ENCODE data around the gene HNRNPUL2. TPM values are rescaled to one million over a fixed set of nuclear protein-coding genes. Genes with fewer than 3 reads are reported as not detected.

HNRNPUL2 gene
- total RNA-seq, 1 donor from 2014 or later, result 8.0 TPM

DNA sequence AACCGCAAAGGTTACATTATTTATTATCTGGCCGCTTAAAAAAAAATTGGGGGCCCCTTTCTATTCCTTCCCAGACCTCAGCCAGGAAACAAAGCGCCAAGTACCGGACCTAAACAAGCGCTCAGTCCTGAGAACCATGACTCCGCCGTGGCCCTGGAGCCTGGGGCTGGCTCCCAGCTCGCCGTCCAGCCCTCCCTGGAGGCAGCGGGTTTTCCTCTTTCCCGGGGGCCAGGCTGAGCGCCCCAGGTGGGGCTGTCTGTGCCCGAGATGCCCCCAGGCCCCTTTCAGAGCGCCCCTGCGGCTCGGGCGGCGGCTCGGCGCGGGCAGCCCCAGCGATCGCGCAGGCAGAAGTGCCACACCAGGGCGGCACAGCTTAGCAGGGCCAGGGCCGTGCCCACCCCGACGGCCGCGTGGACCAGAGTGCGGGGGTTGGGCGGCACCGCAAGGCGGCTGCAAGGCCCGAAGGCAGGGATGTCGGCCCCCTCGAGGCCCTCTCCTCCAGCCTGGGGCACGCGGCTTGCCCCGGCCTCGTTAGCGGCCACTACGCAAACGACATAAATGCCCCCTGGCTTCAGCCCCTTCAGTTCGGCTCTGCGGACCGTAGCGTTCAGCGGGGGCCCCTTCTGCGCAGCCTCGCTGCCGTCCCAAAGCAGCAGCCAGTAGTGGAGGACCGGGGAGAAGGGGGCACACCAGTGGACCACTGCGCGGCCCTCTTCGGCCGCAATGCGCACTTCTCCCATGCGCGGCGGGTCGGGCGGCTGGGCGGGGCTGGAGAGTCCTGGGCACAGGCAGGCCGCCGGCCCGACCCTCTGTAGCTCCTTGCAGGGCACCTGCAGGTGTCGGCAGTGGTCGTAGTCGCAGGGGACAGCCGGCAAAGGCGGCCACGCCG, 39.5 kb downstream of the HNRNPUL2 start:
- H3K4me3 ChIP-seq (ENCODE audit: low read depth, low read length), result peak overlapping the region; percentile 6
- TF ChIP-seq, protein P1, sequence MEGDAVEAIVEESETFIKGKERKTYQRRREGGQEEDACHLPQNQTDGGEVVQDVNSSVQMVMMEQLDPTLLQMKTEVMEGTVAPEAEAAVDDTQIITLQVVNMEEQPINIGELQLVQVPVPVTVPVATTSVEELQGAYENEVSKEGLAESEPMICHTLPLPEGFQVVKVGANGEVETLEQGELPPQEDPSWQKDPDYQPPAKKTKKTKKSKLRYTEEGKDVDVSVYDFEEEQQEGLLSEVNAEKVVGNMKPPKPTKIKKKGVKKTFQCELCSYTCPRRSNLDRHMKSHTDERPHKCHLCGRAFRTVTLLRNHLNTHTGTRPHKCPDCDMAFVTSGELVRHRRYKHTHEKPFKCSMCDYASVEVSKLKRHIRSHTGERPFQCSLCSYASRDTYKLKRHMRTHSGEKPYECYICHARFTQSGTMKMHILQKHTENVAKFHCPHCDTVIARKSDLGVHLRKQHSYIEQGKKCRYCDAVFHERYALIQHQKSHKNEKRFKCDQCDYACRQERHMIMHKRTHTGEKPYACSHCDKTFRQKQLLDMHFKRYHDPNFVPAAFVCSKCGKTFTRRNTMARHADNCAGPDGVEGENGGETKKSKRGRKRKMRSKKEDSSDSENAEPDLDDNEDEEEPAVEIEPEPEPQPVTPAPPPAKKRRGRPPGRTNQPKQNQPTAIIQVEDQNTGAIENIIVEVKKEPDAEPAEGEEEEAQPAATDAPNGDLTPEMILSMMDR (conservative IDR thresholded peaks at IDR 0.05; ENCODE audit: low read depth, low read length), result no peak
- no peak for DNase-seq (ENCODE audit: low read depth)

DNA sequence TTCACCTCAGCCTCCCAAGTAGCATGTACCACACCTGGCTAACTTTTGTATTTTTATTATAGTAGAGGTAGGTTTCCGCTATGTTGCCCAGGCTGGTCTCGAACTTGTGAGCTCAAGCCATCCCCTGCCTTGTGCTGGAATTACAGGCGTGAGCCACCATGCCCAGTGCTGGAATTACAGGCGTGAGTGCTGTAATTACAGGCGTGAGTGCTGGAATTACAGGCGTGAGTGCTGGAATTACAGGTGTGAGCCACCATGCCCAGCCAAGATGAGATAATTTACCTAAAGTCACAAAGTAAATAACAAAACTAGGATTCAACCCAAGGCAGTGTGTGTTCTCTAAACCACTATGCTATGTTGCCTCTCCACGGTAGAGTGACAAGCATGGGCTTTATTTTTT, 44.7 kb downstream of the HNRNPUL2 start:
- TF ChIP-seq, protein P1 (conservative IDR thresholded peaks at IDR 0.05; ENCODE audit: low read depth, low read length), result no peak
- no peak for DNase-seq (ENCODE audit: low read depth)
- no peak overlapping the region for H3K4me3 ChIP-seq (ENCODE audit: low read depth, low read length)

DNA sequence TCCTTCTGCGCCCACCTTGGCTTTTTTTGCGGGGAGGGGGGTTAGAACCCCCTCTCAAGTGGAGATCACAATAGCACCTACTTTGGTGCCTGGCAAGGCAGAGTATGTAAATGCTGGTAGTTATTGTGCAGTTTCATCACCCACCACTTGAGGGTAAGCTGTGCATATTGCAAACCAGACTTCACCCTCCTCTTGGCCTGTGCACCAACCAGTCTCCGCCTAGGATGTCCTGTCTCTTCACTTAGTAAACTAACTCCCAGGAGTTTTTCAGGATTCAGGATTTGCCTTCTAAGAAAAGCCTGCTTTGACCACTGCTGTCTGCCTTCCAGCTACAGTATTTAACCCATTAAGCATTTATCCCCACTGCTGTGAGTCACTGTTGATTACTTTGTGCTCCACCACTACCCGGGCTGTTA, 46.4 kb downstream of the HNRNPUL2 start:
- no peak overlapping the region for H3K4me3 ChIP-seq (ENCODE audit: low read depth, low read length)
- peak; percentile 31 for DNase-seq (ENCODE audit: low read depth)
- TF ChIP-seq, protein P1 (conservative IDR thresholded peaks at IDR 0.05; ENCODE audit: low read depth, low read length), result peak; percentile 67

DNA sequence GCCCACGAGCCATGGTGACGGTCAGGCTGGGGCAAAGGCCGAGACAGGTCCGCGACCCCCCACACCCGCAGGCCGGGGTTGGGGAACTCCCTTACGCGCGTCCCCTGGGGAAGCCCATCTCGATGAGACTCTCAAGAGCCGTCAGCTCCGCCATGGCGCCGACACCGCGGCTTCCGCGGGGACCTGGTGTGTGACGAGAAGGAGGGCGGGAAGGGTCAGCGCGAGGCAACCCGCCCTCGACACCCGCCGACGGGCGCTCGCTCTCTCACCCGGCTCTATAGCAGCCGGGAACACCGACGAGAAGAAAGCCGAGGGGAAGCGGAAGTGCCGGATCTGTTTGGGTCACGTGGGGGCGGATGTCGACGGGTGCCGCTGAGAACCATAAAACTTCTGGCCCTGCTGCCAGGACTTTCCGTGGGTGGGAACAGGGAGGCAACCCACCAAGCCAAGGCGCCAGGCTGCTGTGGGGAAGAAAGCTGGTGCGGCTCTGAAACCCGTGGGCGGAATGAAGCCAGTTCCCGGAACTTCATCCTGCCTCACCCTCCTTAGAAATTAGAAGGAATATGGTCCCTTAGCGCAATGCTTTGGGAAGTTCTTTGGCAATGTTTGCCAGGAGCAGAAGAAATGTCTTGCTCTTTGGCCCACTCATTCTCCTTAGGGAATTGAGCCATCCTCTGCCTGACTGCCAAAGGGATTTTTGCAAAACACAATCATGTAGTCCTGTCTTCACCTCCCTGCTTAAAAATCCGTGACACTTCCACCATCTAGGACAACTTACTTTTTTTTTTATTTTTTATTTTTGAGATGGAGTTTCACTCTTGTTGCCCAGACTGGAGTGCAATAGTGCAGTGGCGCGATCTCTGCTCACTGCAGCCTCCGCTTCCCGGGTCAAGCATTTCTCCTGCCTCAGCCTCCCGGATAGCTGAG, 48.2 kb downstream of the HNRNPUL2 start, which contains the start of gene UBXN1:
TSS of gene UBXN1 (minus strand) at position 304 of the 927 bp plus-strand sequence. CDS start at position 154, 150 bp downstream.
- H3K4me3 ChIP-seq (ENCODE audit: low read depth, low read length), result peak within 1 kb of the TSS; percentile 99
- TF ChIP-seq, protein P1 (conservative IDR thresholded peaks at IDR 0.05; ENCODE audit: low read depth, low read length), result no peak
- no peak for DNase-seq (ENCODE audit: low read depth)

DNA sequence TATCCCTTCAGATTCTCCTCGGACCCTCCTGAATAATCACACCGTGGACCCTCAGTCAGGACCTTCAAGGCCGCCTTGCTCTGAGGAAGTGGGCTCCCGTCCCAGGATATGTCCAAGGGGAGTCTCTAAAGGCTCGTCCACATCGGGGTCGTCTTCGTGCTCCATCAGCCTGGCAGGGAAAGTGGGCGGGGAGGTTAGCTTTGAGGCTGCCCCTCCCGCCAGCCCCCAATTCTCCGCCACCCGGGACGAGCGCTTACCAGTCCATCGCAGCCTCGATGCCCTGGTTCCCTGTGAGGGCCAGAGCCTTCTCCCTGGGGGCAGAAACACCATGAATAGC, 48.9 kb downstream of the HNRNPUL2 start:
- no peak for DNase-seq (ENCODE audit: low read depth)
- TF ChIP-seq, protein P1 (conservative IDR thresholded peaks at IDR 0.05; ENCODE audit: low read depth, low read length), result no peak
- peak overlapping the region; percentile 99 for H3K4me3 ChIP-seq (ENCODE audit: low read depth, low read length)

DNA sequence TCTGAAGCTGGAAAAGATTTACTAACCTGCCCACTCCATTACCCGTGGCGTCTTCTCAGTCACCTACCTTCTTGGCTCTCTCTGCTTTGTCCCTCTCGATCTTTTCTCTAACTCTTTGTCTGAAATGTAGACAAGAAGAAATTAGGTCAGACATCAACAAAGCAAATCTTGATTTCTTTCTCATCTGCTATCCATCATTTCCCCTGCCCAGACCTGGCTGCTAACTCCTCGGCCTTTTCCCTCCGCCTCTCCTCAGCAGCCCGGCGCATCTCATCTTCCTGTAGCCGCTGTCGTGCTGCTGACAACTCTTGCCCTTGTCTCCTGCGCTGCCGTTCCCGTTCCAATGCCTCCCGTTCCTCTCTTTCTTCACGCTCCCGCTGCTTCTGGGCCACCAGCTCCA, 49.5 kb downstream of the HNRNPUL2 start:
- DNase-seq (ENCODE audit: low read depth), result no peak
- H3K4me3 ChIP-seq (ENCODE audit: low read depth, low read length), result peak overlapping the region; percentile 99
- TF ChIP-seq, protein P1 (conservative IDR thresholded peaks at IDR 0.05; ENCODE audit: low read depth, low read length), result no peak

All from epithelial cell of proximal tubule (primary cell).